Stimulated activated CD8-positive, alpha-beta memory T cell treated with anti-CD3 and anti-CD28 coated beads, Interleukin-4, amount 100 ng/mL, for 24 hours (primary cell): ENCODE results near the gene PDZK1.
"Not testable (repeated sequence)": the region's sequence is repeated elsewhere in the genome, so short reads cannot be mapped to it uniquely, and the experiment has no call there.

Source experiments
- DNase-seq: peaks from one replicate; pipeline ENCODE4 v3.0.0-alpha.2; 2020; ENCODE audit warnings: low read depth

Gene PDZK1

DNA sequence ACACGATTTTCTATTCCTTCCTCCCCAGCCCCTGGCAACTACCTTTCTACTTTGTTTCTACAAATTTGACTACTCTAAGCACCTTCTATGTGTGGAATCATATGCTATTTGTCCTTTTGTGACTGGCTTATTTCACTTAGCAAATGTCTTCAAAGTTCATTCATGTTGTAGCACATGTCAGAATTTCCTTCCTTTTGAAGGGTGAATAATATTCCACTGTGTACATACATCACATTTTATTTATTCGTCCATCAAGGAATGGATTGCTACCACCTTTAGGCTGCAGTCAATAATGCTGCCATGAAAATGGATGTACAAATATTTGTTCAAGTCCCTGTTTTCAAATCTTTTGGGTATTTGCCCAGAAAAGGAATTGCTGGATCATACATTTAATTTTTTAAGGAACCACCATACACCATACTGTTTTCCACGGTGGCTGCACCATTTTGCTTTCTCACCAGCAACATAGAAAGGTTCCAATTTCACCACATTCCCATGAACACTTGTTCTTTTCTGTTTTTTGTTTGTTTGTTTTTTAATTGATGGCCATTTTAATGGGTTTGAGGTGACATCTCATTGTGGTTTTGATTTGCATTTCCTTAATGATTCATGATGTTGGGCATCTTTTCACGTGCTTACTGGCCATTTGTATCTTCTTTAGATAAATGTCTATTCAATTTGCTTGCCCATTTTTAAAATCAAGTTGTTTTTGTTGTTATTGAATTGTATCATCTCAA, 3.3 kb upstream of the PDZK1 start:
- no peak for DNase-seq

DNA sequence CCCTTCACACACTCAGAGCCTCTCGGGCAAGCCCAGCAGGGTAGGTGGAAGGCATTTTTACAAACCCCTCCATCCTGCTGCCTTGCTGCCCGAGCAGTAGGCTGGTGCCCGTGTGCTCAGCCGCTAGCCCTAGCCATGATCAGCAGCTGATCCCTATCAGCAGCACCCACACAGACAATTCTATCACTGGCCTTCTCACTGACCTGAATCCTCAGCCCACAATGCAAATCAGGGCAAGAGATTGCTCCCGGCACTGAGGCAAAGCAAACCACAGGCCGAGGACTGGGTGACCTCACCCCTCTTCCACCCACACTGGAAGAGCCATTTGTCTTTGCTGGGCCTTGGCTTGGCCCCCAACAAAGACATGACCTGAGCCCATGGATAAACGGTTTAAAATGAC, 895 bp upstream of the PDZK1 start:
- no peak for DNase-seq

- DNase-seq: no peak
Measured at GRCh38 chr1:145706086-145706664, 993 bp downstream of the PDZK1 start.

DNA sequence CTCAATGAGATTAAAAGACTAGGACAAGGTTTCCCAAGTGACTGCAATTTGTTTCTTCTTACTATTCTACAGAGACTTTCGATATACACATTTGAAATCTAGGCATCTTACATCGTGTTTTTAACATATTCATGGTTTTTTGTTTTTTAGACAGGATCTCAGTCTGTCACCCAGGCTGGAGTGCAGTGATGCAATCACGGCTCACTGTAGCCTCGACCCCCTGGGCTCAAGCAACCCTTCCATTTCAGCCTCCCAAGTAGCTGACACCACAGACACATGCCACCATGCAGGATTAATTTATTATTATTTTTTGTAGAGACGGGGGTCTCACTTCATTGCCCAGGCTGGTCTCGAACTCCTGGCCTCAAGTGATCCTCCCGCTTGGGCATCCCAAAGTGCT, 1.5 kb downstream of the PDZK1 start:
- no peak for DNase-seq

GRCh38 chr1:145702826-145703225, 4.3 kb downstream of the PDZK1 start:
- DNase-seq: no peak

DNA sequence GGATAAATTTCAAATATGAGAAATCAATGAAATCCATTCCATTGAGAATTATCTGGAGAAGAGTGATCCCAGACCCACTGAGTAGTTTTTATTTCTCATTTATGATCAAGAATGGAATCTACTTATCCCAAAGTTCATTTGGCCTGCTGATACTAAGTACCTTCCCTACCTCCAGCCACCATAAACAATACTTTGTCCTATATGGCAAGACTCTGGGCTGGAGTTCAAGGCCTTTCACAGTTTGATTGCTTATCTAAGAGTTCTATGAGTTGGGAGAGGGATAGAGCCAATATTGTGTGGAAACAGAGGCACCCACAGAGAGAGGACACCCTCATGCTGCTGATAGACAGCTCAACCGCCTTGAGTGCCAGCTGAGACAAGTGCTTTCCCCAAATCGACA, 5.1 kb downstream of the PDZK1 start:
- DNase-seq: no peak

DNA sequence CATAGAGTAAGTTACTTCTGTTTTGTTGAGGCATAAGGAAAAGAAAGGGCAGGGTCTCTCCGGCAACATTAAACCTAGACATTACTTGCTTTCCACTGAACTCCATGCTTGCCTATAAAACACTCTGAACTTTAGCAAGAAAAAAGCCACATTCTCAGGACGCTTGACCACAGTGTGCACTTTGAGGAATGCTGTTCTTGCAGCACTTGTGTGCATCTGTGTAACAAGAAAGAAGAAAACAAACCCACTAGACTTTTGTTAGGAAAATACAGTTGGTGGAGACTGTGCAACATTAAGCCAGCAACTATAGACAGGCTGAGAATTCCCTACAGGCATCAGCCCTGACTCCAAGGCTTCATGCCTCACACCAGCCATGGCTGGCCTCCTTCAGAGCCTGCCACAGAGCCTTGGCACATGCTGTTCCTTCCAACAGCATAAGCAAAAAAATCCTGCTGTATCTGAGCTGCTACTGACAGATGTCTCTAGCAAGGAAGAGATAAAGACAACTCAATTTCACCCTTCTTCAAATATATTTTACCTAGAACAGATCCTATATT, 5.8 kb downstream of the PDZK1 start:
- no peak for DNase-seq

GRCh38 chr1:145696630-145696960, 10.6 kb downstream of the PDZK1 start:
- no peak for DNase-seq

DNA sequence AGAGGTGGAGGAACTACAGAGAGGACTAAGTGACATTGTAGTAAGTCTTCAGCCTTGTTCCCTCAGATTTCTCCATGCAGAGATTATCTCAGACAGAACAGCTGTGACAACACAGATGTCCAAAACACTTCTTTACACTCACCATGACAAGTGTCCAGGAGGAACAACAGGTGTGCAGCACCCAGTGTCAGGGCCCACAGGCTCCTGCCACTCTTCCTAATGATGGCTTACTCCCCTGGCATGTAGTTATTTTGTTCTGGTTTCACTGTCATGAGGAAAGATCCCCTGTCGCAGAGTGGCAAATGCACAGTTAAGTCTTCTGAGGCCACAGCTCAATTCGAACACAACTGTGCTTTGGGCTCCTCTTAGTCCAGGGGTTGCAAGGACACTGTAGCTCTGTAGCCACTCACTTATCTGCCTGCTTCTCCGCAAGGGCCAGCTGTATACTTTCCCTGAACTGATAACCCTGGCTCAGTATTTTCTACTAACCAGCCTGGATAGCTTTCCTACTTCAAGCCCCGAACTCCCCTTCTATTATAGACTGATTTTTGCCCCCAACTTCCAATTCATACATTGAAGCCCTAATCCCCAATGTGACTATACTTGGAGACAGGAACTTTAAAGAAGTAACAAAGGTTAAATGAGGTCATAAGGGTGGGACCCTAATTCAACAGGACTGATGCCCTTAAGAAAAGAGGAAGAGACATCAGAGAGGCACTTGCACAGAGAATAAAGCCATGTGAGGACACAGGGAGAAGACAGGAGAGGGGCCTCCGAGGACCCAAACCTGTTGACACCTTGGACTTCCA, 11.1 kb downstream of the PDZK1 start:
- no peak for DNase-seq

GRCh38 chr1:145692785-145693443, 14.3 kb downstream of the PDZK1 start:
- no peak for DNase-seq

DNA sequence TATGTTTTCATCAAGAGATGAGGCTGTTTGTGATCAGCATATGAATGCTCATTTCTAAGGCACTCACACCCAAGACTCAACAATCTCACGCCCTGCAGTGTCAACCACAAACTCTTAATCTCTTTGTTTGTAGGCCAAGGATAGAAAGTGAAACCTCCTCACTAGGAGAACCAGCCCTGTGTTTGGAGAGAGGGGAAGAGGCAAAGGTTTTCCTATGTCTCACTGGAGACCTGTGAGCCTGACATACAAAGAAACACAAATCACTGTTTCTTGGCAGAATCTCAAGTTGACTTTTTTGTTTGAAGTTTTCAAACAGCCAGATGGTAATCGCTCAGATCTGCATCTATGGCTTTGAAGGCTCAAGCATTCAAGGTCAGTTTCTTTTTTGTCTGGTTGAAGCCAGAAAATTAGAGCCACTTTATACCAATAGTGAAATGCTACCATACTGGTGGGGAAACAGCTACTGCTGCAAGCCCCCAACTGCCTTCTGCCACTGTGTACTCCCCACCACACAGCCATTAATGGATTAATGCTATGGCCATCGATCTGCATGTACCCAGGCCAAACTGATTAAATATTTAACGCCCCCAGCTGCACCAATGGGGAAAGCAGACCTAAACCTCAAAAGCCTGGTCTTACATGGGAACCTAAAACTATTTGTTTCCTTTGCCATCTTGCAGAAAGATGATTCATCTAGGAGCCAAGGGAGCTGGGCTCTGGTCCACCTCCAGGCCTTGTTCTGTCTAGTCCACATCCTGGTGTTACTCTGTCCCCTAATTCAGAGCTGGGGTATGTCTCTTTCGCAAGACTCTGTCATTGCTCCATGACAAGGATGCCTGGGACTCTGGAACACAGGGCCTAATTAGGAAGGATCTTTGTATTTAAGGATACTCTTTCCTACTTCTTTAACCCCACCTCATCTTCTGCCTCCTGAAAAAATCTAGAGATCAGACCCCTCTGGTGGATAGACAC, 16.3 kb downstream of the PDZK1 start:
- DNase-seq: no peak

- no peak for DNase-seq
Measured at GRCh38 chr1:145689922-145690321, 17.2 kb downstream of the PDZK1 start.

DNA sequence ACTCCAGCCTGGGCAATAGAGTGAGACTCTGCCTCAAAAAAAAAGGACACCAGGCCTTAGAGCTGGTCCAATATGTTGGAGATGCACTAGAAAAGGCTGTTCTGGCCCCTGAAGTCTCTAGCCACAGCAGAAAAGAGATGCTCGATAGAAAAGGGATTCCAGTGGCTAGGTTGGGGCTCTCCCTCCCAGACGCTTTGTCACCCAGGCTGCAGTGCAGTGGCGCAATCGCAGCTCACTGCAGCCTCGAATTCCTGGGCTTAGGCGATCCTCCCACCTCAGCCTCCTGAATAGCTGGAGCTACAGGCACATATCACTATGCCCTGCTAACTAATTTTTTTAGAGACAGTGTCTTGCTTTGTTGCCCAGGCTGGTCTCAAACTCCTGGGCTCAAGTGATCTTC, 18.2 kb downstream of the PDZK1 start:
- DNase-seq: no peak

DNA sequence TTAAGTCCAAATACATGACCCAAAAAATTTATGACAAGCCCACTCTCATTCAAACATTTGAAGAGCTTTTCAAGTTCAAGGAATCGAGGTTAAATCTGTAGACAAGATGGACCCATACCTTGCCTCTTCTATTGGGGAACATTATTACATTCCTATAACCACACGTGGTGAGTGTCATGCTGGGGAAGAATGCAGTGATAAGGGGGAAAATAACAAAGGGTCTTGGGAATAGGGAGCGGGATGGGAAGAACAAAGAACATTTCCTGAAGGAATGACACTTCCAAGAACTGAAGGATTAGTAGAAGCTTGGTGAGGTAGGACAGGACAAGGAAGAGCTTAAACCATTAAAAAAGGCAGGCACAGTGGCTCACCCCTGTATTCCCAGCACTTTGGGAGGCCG, 18.8 kb downstream of the PDZK1 start:
- no peak for DNase-seq

- DNase-seq: not testable (repeated sequence)
Measured at GRCh38 chr1:145686078-145686477, 21.1 kb downstream of the PDZK1 start.

GRCh38 chr1:145684858-145685257, 22.3 kb downstream of the PDZK1 start:
- DNase-seq: not testable (repeated sequence)

DNA sequence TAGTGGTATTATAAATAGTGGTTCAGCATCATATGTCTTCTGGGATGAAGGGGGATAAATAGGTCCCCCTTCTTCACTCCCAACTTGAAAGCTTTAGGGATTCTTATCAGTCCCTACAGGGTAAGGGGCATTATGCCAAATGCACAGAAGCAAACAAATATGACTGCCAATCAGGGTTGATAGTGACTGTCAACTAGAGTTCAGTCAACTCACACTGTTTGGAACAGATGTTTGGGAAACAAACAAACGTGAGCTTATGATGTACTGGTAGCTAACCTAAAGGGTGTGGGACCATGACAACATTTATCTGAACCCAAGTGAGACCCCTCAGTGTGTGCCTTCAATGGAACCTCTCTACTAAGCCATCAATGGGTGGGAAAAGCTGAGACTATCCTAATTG, 34.0 kb downstream of the PDZK1 start:
- not testable (repeated sequence) for DNase-seq

DNA sequence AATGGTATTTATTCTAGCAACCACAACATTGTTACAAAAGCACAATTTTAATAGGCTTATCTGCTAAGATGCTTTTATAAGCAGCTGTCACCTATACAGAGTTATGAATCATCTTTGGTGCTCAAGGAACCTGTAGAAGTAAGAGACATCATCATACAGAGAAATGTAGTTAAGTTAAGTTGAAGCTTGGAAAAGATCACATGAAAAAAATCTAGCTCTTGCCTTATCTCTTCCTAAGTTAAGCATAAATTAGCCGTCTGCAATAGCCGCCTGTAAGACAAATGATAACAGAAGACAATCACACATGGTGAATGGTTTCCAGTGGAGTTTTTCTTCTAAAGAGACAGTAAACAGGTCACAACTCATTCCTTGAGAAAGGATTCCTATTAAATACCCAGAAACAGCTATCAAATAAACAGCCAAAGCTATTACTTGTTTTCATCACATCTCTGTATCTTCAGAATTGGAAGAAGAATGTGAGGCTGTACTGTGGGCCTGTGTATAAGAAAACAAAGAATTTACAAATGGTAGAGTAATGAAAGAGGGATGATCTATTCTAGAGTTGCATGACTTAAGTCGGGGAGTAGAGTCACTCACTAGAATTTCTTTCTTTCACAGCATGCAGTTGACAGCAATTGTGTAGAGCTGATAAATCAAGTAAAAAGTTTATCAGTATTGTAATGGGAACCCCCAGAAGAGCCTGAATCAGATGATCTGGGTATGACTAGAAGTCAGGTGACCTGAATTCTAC, 36.0 kb downstream of the PDZK1 start:
- not testable (repeated sequence) for DNase-seq

DNA sequence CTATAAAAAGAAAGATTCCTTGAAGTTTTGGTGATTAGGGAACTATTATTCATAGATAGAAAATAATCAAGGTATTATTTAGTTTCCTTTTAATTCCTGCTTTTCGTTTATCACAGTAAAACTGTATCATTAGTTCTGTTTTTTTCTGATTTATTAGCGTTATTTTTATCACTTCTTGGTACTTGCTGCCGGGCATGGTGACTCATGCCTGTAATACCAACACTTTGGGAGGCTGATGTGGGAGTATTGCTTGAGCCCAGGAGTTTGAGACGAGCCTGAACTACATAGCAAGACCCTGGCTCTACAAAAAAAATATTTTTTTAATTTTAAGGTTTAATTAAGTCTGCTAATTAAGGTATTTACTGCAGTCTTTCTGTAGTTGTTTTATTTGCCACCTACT, 42.2 kb downstream of the PDZK1 start:
- DNase-seq: not testable (repeated sequence)

DNA sequence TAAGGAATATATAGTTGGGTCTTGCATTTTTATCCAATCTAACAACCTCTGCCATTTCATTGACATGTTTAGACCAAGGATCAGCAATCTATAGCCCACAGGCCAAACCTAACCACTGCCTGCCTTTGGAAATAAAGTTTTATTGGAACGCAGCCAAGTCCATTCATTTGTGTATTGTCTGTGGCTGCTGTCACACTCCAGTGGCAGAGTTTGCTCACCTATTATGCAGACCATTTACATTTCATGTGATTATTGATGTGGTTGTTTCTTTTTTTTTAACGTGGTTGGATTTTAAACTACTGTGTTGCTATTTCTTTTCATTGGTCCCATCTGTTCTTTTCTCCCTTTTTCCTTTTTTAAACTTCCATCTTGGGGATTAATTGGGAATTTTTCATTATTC, 44.7 kb downstream of the PDZK1 start:
- not testable (repeated sequence) for DNase-seq
